Suprapubic skin (tissue), 4 donors: Measurements from ENCODE around the gene SNRPA. TPM values are rescaled to one million over a fixed set of nuclear protein-coding genes. Genes with fewer than 3 reads are reported as not detected.

Experiments used
- DNase-seq, 2 donors: peaks; one replicate each; pipeline ENCODE4 v3.0.0-alpha.2; 2019; ENCODE audit warnings: low spot score in 2 of 2
- H3K27ac ChIP-seq: fragments of 200-600 bp; sonication (generic); one replicate; pipeline ENCODE4 v1.5.1; 2019
- H3K27me3 ChIP-seq: fragments of 200-600 bp; sonication (generic); one replicate; pipeline ENCODE4 v1.5.1; 2019
- H3K36me3 ChIP-seq: fragments of 200-600 bp; sonication (generic); one replicate; pipeline ENCODE4 v1.5.1; 2019
- H3K4me1 ChIP-seq: fragments of 200-600 bp; sonication (generic); one replicate; pipeline ENCODE4 v1.5.1; 2019
- H3K4me3 ChIP-seq: fragments of 200-600 bp; sonication (generic); one replicate; pipeline ENCODE4 v1.5.1; 2019; ENCODE audit warnings: mild to moderate bottlenecking
- H3K9me3 ChIP-seq: fragments of 200-600 bp; sonication (generic); one replicate; pipeline ENCODE4 v1.5.1; 2019
- EP300 ChIP-seq: sonication (generic); formaldehyde crosslinking; IDR thresholded peaks from one replicate; pipeline ENCODE4 v1.6.1; 2017; ENCODE audit warnings: antibody characterized with exemption
- POLR2A ChIP-seq, 2 donors: fragments of 450-650 bp; IDR thresholded peaks; one replicate each; pipeline ENCODE4 v1.6.1; 2017; ENCODE audit warnings: antibody characterized with exemption in 2 of 2, mild to moderate bottlenecking in 2 of 2, moderate library complexity in 2 of 2
- POLR2AphosphoS5 ChIP-seq, 3 donors: sonication (generic); formaldehyde crosslinking; IDR thresholded peaks; one replicate each; pipeline ENCODE4 v1.6.1; 2017; ENCODE audit warnings: antibody characterized with exemption in 3 of 3
- WGBS: methylation state at CpG from one replicate; pipeline ENCODE4 v1.1.5; 2018; 5-methylcytosine and 5-hydroxymethylcytosine counted together
- total RNA-seq, 4 donors: library from RNA; depleted of rRNA; stranded (reverse); fragments of >200 nt; gene quantifications; one replicate each; pipeline ENCODE4 v1.1.0, GENCODE V29; 2016
- TF ChIP-seq, protein P1 (sequence below), 2 donors: fragments of 200-600 bp in 1 of 2; fragments of 450-650 bp in 1 of 2; sonication (generic) in 1 of 2; IDR thresholded peaks; one replicate each; pipeline ENCODE4 v1.5.1; 2016 to 2019; ENCODE audit warnings: antibody characterized with exemption in 2 of 2, mild to moderate bottlenecking in 1 of 2, moderate library complexity in 1 of 2

Gene SNRPA
- total RNA-seq, 4 donors from 2014 or later: 49.6 to 52.2 (median 51.0) TPM

DNA sequence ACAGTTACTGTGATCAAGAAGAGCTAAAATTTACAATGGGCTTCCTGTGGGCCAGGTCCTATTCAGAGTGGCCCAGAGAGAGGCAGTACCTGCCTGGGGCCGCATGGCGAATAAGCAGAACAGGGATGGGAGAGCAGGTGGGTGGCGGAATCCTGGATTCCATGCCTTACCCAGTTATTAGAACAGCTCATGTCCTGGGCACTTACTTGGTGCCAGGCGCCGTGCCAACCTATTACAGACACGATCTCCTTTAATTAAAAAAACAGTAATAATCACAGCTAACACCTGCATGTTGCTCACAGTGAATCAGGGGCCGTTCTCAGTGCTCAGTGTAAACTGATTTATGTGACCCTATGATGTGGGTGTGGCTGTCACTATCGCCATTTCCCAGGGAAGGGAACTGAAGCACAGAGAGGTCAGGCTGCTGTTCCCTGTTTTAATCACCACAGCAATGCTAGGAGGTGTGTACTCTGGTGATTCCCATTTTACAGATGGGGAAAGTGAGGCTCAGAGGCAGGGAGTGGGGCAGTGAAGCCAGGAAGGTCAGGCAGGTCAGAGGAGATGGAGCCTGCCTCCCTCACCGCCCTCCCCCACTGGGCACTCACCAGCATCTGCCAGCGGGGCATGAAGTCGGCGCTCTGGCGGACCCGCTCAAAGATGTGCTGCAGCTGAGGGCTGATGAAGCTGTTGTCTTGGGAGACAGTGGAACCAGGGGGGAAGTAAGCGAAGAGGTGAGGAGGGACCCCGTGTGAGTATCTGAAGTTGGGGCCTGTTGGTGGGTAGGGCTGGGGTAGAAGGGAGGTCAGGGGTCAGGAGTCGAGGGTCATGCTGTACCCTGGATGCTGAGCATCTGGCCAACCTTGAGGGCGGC is 46.3 kb upstream of the SNRPA start:
- Histone ChIP-seq H3K4me3 (no peak overlapping the region), H3K27me3 (no peaks in the 10 kb centered on the region), H3K4me1 (no peaks in the 10 kb centered on the region), H3K9me3 (no peaks in the 10 kb centered on the region), H3K27ac (no peak overlapping the region), H3K36me3 (peaks cover 85% of the 10 kb centered on the region)
- DNase-seq: no peak
- TF ChIP-seq EP300 (no peak), POLR2A (IDR thresholded peaks at IDR 0.05) (no peak), POLR2AphosphoS5 (IDR thresholded peaks at IDR 0.05) (no peak)
- TF ChIP-seq, protein P1, sequence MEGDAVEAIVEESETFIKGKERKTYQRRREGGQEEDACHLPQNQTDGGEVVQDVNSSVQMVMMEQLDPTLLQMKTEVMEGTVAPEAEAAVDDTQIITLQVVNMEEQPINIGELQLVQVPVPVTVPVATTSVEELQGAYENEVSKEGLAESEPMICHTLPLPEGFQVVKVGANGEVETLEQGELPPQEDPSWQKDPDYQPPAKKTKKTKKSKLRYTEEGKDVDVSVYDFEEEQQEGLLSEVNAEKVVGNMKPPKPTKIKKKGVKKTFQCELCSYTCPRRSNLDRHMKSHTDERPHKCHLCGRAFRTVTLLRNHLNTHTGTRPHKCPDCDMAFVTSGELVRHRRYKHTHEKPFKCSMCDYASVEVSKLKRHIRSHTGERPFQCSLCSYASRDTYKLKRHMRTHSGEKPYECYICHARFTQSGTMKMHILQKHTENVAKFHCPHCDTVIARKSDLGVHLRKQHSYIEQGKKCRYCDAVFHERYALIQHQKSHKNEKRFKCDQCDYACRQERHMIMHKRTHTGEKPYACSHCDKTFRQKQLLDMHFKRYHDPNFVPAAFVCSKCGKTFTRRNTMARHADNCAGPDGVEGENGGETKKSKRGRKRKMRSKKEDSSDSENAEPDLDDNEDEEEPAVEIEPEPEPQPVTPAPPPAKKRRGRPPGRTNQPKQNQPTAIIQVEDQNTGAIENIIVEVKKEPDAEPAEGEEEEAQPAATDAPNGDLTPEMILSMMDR (IDR thresholded peaks at IDR 0.05): no peak
- 92% methylated on average over 18 of the region's 18 CpGs for WGBS

DNA sequence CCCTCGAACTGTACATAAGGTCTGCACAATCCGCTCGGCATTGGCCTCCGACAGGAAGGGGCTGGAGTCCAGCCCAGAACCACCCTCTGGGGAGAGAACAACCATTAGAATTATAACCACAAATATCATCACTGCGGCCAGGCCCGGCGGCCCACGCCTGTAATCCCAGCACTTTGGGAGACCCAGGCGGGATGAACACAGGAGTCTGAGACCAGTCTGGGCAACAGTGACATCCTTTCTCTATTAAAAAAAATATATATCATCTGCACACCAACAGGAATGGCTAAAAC is 45.7 kb upstream of the SNRPA start:
- Histone ChIP-seq H3K9me3 (no peaks in the 10 kb centered on the region), H3K36me3 (peaks cover 85% of the 10 kb centered on the region), H3K4me1 (no peaks in the 10 kb centered on the region), H3K4me3 (no peak overlapping the region), H3K27me3 (no peaks in the 10 kb centered on the region), H3K27ac (no peak overlapping the region)
- TF ChIP-seq, protein P1 (IDR thresholded peaks at IDR 0.05): no peak
- TF ChIP-seq POLR2AphosphoS5 (IDR thresholded peaks at IDR 0.05) (no peak), POLR2A (IDR thresholded peaks at IDR 0.05) (no peak), EP300 (no peak)
- DNase-seq: no peak
- WGBS: 79% methylated on average over 9 of the region's 9 CpGs

DNA sequence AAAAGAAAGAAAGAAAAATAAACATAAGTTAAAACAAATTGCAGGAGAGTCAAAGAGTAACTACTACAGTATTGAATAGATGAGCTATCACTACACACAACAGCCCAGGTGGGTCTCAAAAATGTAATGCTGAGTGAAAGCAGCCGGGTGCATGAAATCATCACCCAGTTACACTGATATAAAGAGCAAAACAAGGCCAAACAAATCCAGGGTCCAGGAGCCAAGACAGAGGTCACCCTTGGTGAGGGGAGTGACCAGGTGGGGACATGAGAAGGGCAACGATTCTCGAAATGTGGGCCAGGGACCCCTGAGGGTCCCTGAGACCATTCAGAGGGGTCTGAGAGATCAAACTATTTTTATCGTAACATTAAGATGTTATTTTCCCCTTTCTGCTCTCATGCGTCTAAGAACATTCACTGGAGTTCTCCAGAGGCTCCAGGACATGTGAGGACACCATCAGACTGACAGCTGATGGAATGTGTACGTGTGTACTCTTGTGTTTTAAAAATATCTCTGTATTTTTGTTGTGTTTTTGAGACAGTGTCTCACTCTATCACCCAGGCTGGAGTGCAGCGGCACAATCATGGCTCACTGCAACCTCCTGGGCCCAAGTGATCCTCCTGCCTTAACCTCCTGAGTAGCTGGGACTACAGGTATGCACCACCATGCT is 44.9 kb upstream of the SNRPA start:
- WGBS: 95% methylated on average over 7 of the region's 7 CpGs
- peaks cover 85% of the 10 kb centered on the region for H3K36me3 ChIP-seq
- no peak for DNase-seq
- H3K4me1 ChIP-seq: no peaks in the 10 kb centered on the region
- no peak overlapping the region for H3K27ac ChIP-seq
- no peaks in the 10 kb centered on the region for H3K9me3 ChIP-seq
- H3K27me3 ChIP-seq: no peaks in the 10 kb centered on the region
- TF ChIP-seq POLR2A (IDR thresholded peaks at IDR 0.05): no peak
- TF ChIP-seq, protein P1 (IDR thresholded peaks at IDR 0.05): no peak
- no peak for TF ChIP-seq POLR2AphosphoS5 (IDR thresholded peaks at IDR 0.05)
- no peak for TF ChIP-seq EP300
- no peak overlapping the region for H3K4me3 ChIP-seq

DNA sequence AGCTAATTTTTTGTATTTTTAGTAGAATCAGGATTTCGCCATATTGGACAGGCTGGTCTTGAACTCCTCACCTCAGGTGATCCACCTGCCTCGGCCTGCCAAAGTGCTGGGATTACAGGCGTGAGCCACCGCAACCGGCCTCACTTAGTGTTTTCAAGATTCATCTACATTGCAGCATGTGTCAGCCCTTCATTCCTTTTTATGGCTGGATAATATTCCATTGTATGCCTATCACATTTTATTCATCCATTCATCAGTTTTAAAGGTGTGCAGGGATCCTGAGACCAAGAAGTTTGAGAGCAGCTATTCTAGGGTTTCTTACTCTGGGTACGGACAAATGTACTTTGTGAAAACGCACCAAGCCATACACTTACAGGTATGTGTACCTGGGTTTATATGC is 43.4 kb upstream of the SNRPA start:
- WGBS: 97% methylated on average over 7 of the region's 7 CpGs
- no peak overlapping the region for H3K4me3 ChIP-seq
- no peak for DNase-seq
- no peaks in the 10 kb centered on the region for H3K4me1 ChIP-seq
- H3K27ac ChIP-seq: no peak overlapping the region
- no peaks in the 10 kb centered on the region for H3K27me3 ChIP-seq
- H3K36me3 ChIP-seq: peaks cover 76% of the 10 kb centered on the region
- TF ChIP-seq POLR2A (IDR thresholded peaks at IDR 0.05): no peak
- no peak for TF ChIP-seq POLR2AphosphoS5 (IDR thresholded peaks at IDR 0.05)
- TF ChIP-seq EP300: no peak
- TF ChIP-seq, protein P1 (IDR thresholded peaks at IDR 0.05): no peak
- H3K9me3 ChIP-seq: no peaks in the 10 kb centered on the region

DNA sequence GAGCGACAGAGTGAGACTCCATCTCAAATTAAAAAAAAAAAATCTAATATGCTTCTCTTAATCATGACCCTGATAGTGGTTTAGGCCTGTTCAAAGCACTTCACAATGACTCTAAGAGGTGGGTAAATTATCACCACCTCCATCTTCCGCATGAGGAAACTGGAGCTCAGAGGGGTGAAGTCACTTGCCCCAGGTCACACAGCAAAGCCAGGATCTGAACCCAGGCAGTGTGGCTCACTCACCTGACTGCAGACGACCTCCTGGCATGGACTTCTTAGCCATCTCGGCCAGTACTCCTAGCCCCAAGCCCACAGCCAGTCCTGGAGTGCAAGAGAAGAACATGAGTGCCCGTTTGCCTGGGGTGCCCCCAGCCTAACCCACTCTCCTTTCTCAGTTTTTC is 41.2 kb upstream of the SNRPA start:
- TF ChIP-seq, protein P1 (IDR thresholded peaks at IDR 0.05): no peak
- TF ChIP-seq EP300 (no peak), POLR2A (IDR thresholded peaks at IDR 0.05) (no peak), POLR2AphosphoS5 (IDR thresholded peaks at IDR 0.05) (no peak)
- H3K9me3 ChIP-seq: no peaks in the 10 kb centered on the region
- peaks cover 57% of the 10 kb centered on the region for H3K36me3 ChIP-seq
- no peaks in the 10 kb centered on the region for H3K27me3 ChIP-seq
- 93% methylated on average over 5 of the region's 5 CpGs for WGBS
- peaks cover 11% of the 10 kb centered on the region for H3K4me1 ChIP-seq
- H3K27ac ChIP-seq: no peak overlapping the region
- DNase-seq: no peak
- no peak overlapping the region for H3K4me3 ChIP-seq
